GM12878 (cell line): Measurements from ENCODE around the gene VPS45. TPM values are rescaled to one million over a fixed set of nuclear protein-coding genes. Genes with fewer than 3 reads are reported as not detected.
"Not testable (repeated sequence)": the region's sequence is repeated elsewhere in the genome, so short reads cannot be mapped to it uniquely, and the experiment has no call there.

Experiments used
- ATAC-seq: fragments of 200-7000 bp; cut with Tn5 transposase; 3 replicates; pipeline ENCODE4 v1.9.1; 2020; ENCODE audit warnings: mild to moderate bottlenecking, moderate library complexity
- BruUV-seq: library from RNA; stranded (reverse); fragments of 400-500 nt; replicated peaks from 2 replicates; lab custom pipeline; 2021; lab: Mats Ljungman, UMichigan
- CTCF ChIA-PET: fragments of 300-600 bp; sonication (Branson Sonifier 250); formaldehyde crosslinking; extraction: SDS; loops from one replicate; lab custom pipeline; 2021; ENCODE audit warnings: inconsistent platforms; lab: Yijun Ruan, JAX
- POLR2A ChIA-PET: fragments of 350-600 bp; formaldehyde crosslinking; extraction: SDS; loops from one replicate; lab custom pipeline; 2021; ENCODE audit warnings: inconsistent platforms; lab: Charles Lee
- RAD21 ChIA-PET: fragments of 300-600 bp; sonication (Branson Sonifier 250); formaldehyde crosslinking; loops from one replicate; lab custom pipeline; 2023; ENCODE audit warnings: antibody characterized with exemption; ENCODE audit not compliant: unreplicated experiment; lab: Charles Lee
- SMC1A ChIA-PET: fragments of 300-600 bp; sonication (Branson Sonifier 250); formaldehyde crosslinking; loops from one replicate; lab custom pipeline; 2023; ENCODE audit not compliant: unreplicated experiment, uncharacterized antibody; lab: Charles Lee
- DNase-seq: peaks from one replicate; pipeline ENCODE4 v3.0.0-alpha.2; 2011; ENCODE audit warnings: low read depth, low spot score
- FAIRE-seq: peaks from 3 replicates; lab custom pipeline; 2011; peaks lifted over from hg19 to GRCh38; lab: Jason Lieb, UNC
- H2AFZ ChIP-seq: 2 replicates; pipeline ENCODE4 v1.6.0; 2011; ENCODE audit warnings: low read depth, low read length, control low read depth; ENCODE audit not compliant: control insufficient read depth
- H3K27ac ChIP-seq: 2 replicates; pipeline ENCODE4 v1.5.1; 2011; ENCODE audit warnings: control low read depth; ENCODE audit not compliant: control insufficient read depth, insufficient read depth
- H3K27me3 ChIP-seq, 2 experiments: replicated peaks in 1 of 2; 2 replicates each; pipeline versions ENCODE4 v1.6.0 to v1.6.1; 2011; ENCODE audit warnings: low read length in 1 of 2; ENCODE audit not compliant: control insufficient read depth in 2 of 2, insufficient read depth in 2 of 2
- H3K36me3 ChIP-seq, 2 experiments: 2 replicates each; pipeline ENCODE4 v1.5.1; 2011; ENCODE audit warnings: low read length in 1 of 2; ENCODE audit not compliant: control insufficient read depth in 2 of 2, insufficient read depth in 2 of 2
- H3K4me1 ChIP-seq: 2 replicates; pipeline ENCODE4 v1.6.1; 2011; ENCODE audit warnings: mild to moderate bottlenecking, low read length, moderate library complexity, mixed read lengths; ENCODE audit not compliant: control insufficient read depth, insufficient read depth
- H3K4me2 ChIP-seq: 2 replicates; pipeline ENCODE4 v1.6.0; 2011; ENCODE audit warnings: control low read depth; ENCODE audit not compliant: control insufficient read depth, insufficient read depth
- H3K4me3 ChIP-seq: fragments of 200-600 bp; sonication (generic); 2 replicates; pipeline ENCODE4 v1.5.1; 2016
- H3K79me2 ChIP-seq: 2 replicates; pipeline ENCODE4 v1.6.0; 2011; ENCODE audit warnings: low read length; ENCODE audit not compliant: control insufficient read depth, insufficient read depth
- H3K9ac ChIP-seq: 2 replicates; pipeline ENCODE4 v1.8.0; 2011; ENCODE audit warnings: low read length, control low read depth, mixed read lengths; ENCODE audit not compliant: control insufficient read depth, insufficient read depth
- H3K9me3 ChIP-seq: replicated peaks from 3 replicates; pipeline ENCODE4 v1.5.1; 2011; ENCODE audit warnings: mild to moderate bottlenecking, low read length; ENCODE audit not compliant: control insufficient read depth, insufficient read depth
- H4K20me1 ChIP-seq: 2 replicates; pipeline ENCODE4 v1.6.0; 2011; ENCODE audit not compliant: control insufficient read depth, insufficient read depth
- BMI1 ChIP-seq: fragments of 450-650 bp; IDR thresholded peaks from 2 replicates; pipeline ENCODE4 v1.6.1; 2016; ENCODE audit warnings: mild to moderate bottlenecking, moderate library complexity, borderline replicate concordance
- CBX3 ChIP-seq: fragments of 200-600 bp; sonication (generic); IDR thresholded peaks from 2 replicates; pipeline ENCODE4 v1.6.1; 2016; ENCODE audit warnings: low read depth, borderline replicate concordance
- EED ChIP-seq: sonication (generic); IDR thresholded peaks from 2 replicates; pipeline ENCODE4 v1.6.1; 2016; ENCODE audit warnings: antibody characterized with exemption, low read depth
- EP300 ChIP-seq, 2 experiments: fragments of 150-350 bp in 1 of 2; IDR thresholded peaks; 2 replicates each; pipeline ENCODE4 v1.6.1; 2011 to 2012; ENCODE audit warnings: low read depth in 2 of 2, low read length in 2 of 2, borderline replicate concordance in 1 of 2, improper control_type of control experiment in 1 of 2, inconsistent platforms in 1 of 2; ENCODE audit not compliant: control insufficient read depth in 1 of 2
- ZBED1 ChIP-seq: IDR thresholded peaks from 2 replicates; pipeline ENCODE4 v1.6.1; 2016; ENCODE audit warnings: borderline replicate concordance
- WGBS: methylation state at CpG from one replicate; pipeline ENCODE4 v1.1.6; 2016; ENCODE audit warnings: low lambda C conversion rate; ENCODE audit not compliant: insufficient replicate concordance, insufficient coverage; ENCODE audit errors: missing lambda C conversion rate; 5-methylcytosine and 5-hydroxymethylcytosine counted together
- in situ Hi-C: fragments of 300-500 bp; cut with MboI; formaldehyde crosslinking; loops from 9 replicates; pipeline ENCODE4 v1.14.3; 2018; ENCODE audit warnings: mixed read lengths
- intact Hi-C: fragments of 100-400 bp; cut with micrococcal nuclease; formaldehyde crosslinking; loops from one replicate; pipeline ENCODE4 v1.14.2; 2022; ENCODE audit not compliant: unreplicated experiment
- polyA plus RNA-seq, 11 experiments: library from polyadenylated mRNA; depleted of rRNA in 4 of 11; unstranded in 6 of 11; stranded (reverse) in 5 of 11; fragments of >200 nt; fragmentation: Nextera tagmentation in 4 of 11; fragmentation: Illumina TruSeq in 1 of 11; extraction: Ambion mirVana in 4 of 11; extraction: Trizol in 1 of 11; gene quantifications; 1 replicate in 1 of 11; 2 replicates in 10 of 11; pipeline versions ENCODE4 v1.2.1 to v1.2.3, GENCODE V29; 2011 to 2016; ENCODE audit warnings: inconsistent platforms in 2 of 11, missing spikeins in 2 of 11, low read depth in 1 of 11
- total RNA-seq, 4 experiments: library from RNA; depleted of rRNA in 3 of 4; stranded (reverse); fragments of >200 nt in 3 of 4; fragmentation: Illumina TruSeq in 1 of 4; extraction: Trizol in 1 of 4; gene quantifications; 2 replicates each; pipeline versions ENCODE4 v1.2.1 to v1.2.3, GENCODE V29; 2013 to 2021
- TF ChIP-seq, protein P1 (sequence below): IDR thresholded peaks from 2 replicates; pipeline ENCODE4 v1.6.1; 2012; ENCODE audit warnings: improper control_type of control experiment, low read depth, low read length; ENCODE audit not compliant: insufficient replicate concordance
- TF ChIP-seq, protein P2 (sequence below): fragments of 450-650 bp; formaldehyde crosslinking; IDR thresholded peaks from 2 replicates; pipeline ENCODE4 v1.5.0; 2022; ENCODE audit warnings: mild to moderate bottlenecking, missing genetic modification characterization

The VPS45 gene
- total and polyA plus RNA-seq, 10 of the 15 experiments (the other 5 are each of a cell fraction or from before 2014, with no cell fraction given) = 24.4 to 48.7 (median 34.5) TPM

- H2AFZ ChIP-seq, H3K36me3 ChIP-seq, POLR2A ChIA-PET, DNase-seq, FAIRE-seq, ATAC-seq, in situ Hi-C loops, BruUV-seq, H3K9ac ChIP-seq, intact Hi-C loops, H3K9me3 ChIP-seq, H3K27ac ChIP-seq, H3K4me2 ChIP-seq, H4K20me1 ChIP-seq, H3K4me3 ChIP-seq, H3K4me1 ChIP-seq, H3K79me2 ChIP-seq, H3K27me3 ChIP-seq: not testable (repeated sequence)
- SMC1A ChIA-PET = interaction anchor here (0.9 to 5.6 kb wide), 6 partner anchors 8 to 114 kb away, joined by 3 to 43 read pairs (median 3); no protein-coding TSS in a partner anchor
- CTCF ChIA-PET = interaction anchor here (0.6 to 3.1 kb wide), 5 partner anchors 93 to 132 kb away, joined by 4 to 12 read pairs (median 5); no protein-coding TSS in a partner anchor
- WGBS = 87% methylated on average over 4 of the region's 4 CpGs
- RAD21 ChIA-PET = interaction anchor here (2.3 kb wide), 1 partner anchor 94 kb away, joined by 8 read pairs; no protein-coding TSS in a partner anchor
Observed at GRCh38 chr1:150055507-150055906, 12.1 kb upstream of the VPS45 start.

DNA sequence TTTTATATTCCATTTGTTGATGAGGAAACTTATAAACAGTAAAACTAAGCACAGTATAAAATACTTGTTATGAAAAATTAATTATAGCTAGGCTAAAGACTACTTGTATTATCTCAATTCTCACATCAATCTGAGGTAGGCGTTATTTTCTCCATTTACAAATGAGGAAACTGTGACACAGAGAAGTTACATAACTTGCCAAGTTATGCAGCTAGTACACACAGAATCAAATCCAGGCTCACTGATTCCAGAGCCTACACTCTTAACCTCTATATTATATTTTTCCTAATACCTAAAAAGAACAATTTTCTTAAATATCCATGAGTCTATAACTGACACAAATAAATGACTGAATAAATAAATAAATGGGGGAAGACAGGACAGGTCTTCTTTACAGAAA is 11.2 kb upstream of the VPS45 start:
- H3K4me1 ChIP-seq = peaks cover 4% of the 10 kb centered on the region
- ATAC-seq (no peak), FAIRE-seq (no peak), DNase-seq (no peak)
- 91% methylated on average over 1 of the region's 1 CpG for WGBS
- in situ Hi-C loops (no loop called here), intact Hi-C loops (no loop called here)
- H3K9ac ChIP-seq = no peak overlapping the region
- H3K4me2 ChIP-seq = no peak overlapping the region
- ChIA-PET CTCF (interaction anchor here (0.5 to 3.1 kb wide), 4 partner anchors 17 to 131 kb away, joined by 3 to 12 read pairs (median 8); no protein-coding TSS in a partner anchor), RAD21 (interaction anchor here (0.7 to 1.9 kb wide), 2 partner anchors 94 to 131 kb away, joined by 3 to 5 read pairs; no protein-coding TSS in a partner anchor), SMC1A (interaction anchor here (0.6 to 5.6 kb wide), 3 partner anchors 84 to 105 kb away, joined by 3 to 43 read pairs (median 3); no protein-coding TSS in a partner anchor), POLR2A (no interaction called here)
- no peaks in the 10 kb centered on the region for H3K36me3 ChIP-seq
- H3K79me2 ChIP-seq = no peaks in the 10 kb centered on the region
- no TSS peak for BruUV-seq
- H4K20me1 ChIP-seq = no peaks in the 10 kb centered on the region
- H3K4me3 ChIP-seq = no peak overlapping the region
- H3K27ac ChIP-seq = no peak overlapping the region
- H2AFZ ChIP-seq = no peak overlapping the region
- no peaks in the 10 kb centered on the region; the same call in 2 of the 3 replicates for H3K9me3 ChIP-seq
- H3K27me3 ChIP-seq = no peaks in the 10 kb centered on the region
- TF ChIP-seq BMI1 = no peak
- TF ChIP-seq ZBED1 = no peak
- TF ChIP-seq, protein P1, sequence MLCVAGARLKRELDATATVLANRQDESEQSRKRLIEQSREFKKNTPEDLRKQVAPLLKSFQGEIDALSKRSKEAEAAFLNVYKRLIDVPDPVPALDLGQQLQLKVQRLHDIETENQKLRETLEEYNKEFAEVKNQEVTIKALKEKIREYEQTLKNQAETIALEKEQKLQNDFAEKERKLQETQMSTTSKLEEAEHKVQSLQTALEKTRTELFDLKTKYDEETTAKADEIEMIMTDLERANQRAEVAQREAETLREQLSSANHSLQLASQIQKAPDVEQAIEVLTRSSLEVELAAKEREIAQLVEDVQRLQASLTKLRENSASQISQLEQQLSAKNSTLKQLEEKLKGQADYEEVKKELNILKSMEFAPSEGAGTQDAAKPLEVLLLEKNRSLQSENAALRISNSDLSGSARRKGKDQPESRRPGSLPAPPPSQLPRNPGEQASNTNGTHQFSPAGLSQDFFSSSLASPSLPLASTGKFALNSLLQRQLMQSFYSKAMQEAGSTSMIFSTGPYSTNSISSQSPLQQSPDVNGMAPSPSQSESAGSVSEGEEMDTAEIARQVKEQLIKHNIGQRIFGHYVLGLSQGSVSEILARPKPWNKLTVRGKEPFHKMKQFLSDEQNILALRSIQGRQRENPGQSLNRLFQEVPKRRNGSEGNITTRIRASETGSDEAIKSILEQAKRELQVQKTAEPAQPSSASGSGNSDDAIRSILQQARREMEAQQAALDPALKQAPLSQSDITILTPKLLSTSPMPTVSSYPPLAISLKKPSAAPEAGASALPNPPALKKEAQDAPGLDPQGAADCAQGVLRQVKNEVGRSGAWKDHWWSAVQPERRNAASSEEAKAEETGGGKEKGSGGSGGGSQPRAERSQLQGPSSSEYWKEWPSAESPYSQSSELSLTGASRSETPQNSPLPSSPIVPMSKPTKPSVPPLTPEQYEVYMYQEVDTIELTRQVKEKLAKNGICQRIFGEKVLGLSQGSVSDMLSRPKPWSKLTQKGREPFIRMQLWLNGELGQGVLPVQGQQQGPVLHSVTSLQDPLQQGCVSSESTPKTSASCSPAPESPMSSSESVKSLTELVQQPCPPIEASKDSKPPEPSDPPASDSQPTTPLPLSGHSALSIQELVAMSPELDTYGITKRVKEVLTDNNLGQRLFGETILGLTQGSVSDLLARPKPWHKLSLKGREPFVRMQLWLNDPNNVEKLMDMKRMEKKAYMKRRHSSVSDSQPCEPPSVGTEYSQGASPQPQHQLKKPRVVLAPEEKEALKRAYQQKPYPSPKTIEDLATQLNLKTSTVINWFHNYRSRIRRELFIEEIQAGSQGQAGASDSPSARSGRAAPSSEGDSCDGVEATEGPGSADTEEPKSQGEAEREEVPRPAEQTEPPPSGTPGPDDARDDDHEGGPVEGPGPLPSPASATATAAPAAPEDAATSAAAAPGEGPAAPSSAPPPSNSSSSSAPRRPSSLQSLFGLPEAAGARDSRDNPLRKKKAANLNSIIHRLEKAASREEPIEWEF = no peak
- no peak for TF ChIP-seq EP300 (IDR thresholded peaks at IDR 0.05; ENCODE audit: borderline replicate concordance in 1 of 2, control insufficient read depth in 1 of 2, low read depth in 2 of 2, low read length in 2 of 2)
- TF ChIP-seq, protein P2, sequence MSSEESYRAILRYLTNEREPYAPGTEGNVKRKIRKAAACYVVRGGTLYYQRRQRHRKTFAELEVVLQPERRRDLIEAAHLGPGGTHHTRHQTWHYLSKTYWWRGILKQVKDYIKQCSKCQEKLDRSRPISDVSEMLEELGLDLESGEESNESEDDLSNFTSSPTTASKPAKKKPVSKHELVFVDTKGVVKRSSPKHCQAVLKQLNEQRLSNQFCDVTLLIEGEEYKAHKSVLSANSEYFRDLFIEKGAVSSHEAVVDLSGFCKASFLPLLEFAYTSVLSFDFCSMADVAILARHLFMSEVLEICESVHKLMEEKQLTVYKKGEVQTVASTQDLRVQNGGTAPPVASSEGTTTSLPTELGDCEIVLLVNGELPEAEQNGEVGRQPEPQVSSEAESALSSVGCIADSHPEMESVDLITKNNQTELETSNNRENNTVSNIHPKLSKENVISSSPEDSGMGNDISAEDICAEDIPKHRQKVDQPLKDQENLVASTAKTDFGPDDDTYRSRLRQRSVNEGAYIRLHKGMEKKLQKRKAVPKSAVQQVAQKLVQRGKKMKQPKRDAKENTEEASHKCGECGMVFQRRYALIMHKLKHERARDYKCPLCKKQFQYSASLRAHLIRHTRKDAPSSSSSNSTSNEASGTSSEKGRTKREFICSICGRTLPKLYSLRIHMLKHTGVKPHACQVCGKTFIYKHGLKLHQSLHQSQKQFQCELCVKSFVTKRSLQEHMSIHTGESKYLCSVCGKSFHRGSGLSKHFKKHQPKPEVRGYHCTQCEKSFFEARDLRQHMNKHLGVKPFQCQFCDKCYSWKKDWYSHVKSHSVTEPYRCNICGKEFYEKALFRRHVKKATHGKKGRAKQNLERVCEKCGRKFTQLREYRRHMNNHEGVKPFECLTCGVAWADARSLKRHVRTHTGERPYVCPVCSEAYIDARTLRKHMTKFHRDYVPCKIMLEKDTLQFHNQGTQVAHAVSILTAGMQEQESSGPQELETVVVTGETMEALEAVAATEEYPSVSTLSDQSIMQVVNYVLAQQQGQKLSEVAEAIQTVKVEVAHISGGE (CRISPR knock-in tag) = no peak
- no peak for TF ChIP-seq EED
- no peak for TF ChIP-seq CBX3
